ENCODE data around the gene FAXC.

The FAXC gene

DNA sequence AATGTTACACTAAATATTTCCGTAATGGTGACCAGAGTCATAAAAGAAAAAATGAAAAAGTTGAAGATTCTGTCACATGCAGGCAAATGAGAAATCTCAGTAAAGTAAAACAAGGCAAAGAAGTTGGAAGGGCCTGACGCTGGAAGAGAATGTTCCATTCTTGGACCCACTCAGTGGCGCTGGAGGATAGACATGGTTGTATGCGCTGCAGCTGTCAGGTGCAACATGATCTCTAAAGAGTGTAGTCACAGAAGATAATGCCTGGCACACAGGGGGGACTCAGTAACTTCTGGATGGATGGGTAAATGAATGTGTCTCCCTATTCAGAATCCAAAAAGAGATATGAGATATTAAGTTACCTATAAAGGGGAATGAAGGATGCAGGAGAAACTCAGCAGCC, 116.3 kb downstream of the FAXC start:
- Mint-ChIP-seq H3K27ac (no peak overlapping the region), H3K4me3 (no peak overlapping the region), H3K4me1 (peaks cover 9% of the 10 kb centered on the region), H3K9me3 (no peaks in the 10 kb centered on the region), H3K36me3 (ENCODE audit: low read depth) (no peaks in the 10 kb centered on the region), H3K27me3 (ENCODE audit: low read depth, poor library complexity) (peaks cover 12% of the 10 kb centered on the region)
- no peak for DNase-seq
- no peak for TF ChIP-seq CTCF (IDR thresholded peaks at IDR 0.05)

DNA sequence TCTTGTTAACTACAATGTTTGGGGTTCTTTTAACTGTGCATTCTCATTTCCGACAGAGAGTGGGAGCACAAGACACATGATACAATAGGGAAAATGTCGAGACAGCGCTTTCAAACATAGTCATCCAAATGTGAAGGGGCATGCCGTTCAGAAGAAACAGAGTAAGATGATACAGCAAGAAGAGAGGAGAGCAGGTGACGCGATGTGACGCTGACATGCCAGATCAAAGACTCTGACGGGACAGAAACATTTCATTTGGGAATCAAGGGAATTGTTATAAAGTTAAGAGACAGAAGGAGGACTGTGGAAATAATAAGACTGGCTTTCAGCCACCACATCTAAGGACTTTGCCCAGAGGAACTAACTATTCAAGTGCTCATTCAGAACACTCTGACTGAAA, 117.4 kb downstream of the FAXC start:
- H3K27me3 Mint-ChIP-seq (ENCODE audit: low read depth, poor library complexity), result peaks cover 12% of the 10 kb centered on the region
- H3K4me3 Mint-ChIP-seq, result no peak overlapping the region
- no peaks in the 10 kb centered on the region for H3K36me3 Mint-ChIP-seq (ENCODE audit: low read depth)
- H3K4me1 Mint-ChIP-seq, result peaks cover 9% of the 10 kb centered on the region
- H3K27ac Mint-ChIP-seq, result no peak overlapping the region
- no peak for TF ChIP-seq CTCF (IDR thresholded peaks at IDR 0.05)
- no peak for DNase-seq
- no peaks in the 10 kb centered on the region for H3K9me3 Mint-ChIP-seq

GRCh38 chr6:99225172-99225571, 124.3 kb downstream of the FAXC start:
- no peaks in the 10 kb centered on the region for H3K36me3 Mint-ChIP-seq (ENCODE audit: low read depth)
- no peaks in the 10 kb centered on the region for H3K27me3 Mint-ChIP-seq (ENCODE audit: low read depth, poor library complexity)
- H3K27ac Mint-ChIP-seq, result no peak overlapping the region
- H3K4me1 Mint-ChIP-seq, result no peaks in the 10 kb centered on the region
- TF ChIP-seq CTCF (IDR thresholded peaks at IDR 0.05), result no peak
- no peaks in the 10 kb centered on the region for H3K9me3 Mint-ChIP-seq
- no peak overlapping the region for H3K4me3 Mint-ChIP-seq
- no peak for DNase-seq
